ENCODE data around the gene PIGV.

Gene PIGV

GRCh38 chr1:26829184-26829911 lies 41.6 kb downstream of the PIGV start:
- TF ChIP-seq GATA2 (IDR thresholded peaks at IDR 0.05; ENCODE audit: low read depth, low read length) (no peak), GATA3 (IDR thresholded peaks at IDR 0.05; ENCODE audit: low read depth, low read length) (no peak)

- TF ChIP-seq GATA3 (IDR thresholded peaks at IDR 0.05; ENCODE audit: low read depth, low read length) (no peak), GATA2 (IDR thresholded peaks at IDR 0.05; ENCODE audit: low read depth, low read length) (no peak)
Observed at GRCh38 chr1:26831059-26831458, 43.3 kb downstream of the PIGV start.

- TF ChIP-seq GATA2 (IDR thresholded peaks at IDR 0.05; ENCODE audit: low read depth, low read length) (no peak), GATA3 (IDR thresholded peaks at IDR 0.05; ENCODE audit: low read depth, low read length) (no peak)
Observed at GRCh38 chr1:26831546-26832248, 43.9 kb downstream of the PIGV start.

GRCh38 chr1:26832249-26832960 lies 44.7 kb downstream of the PIGV start:
- no peak for TF ChIP-seq GATA3 (IDR thresholded peaks at IDR 0.05; ENCODE audit: low read depth, low read length)
- no peak for TF ChIP-seq GATA2 (IDR thresholded peaks at IDR 0.05; ENCODE audit: low read depth, low read length)

GRCh38 chr1:26833432-26834405 lies 46.0 kb downstream of the PIGV start:
- no peak for TF ChIP-seq GATA2 (IDR thresholded peaks at IDR 0.05; ENCODE audit: low read depth, low read length)

- TF ChIP-seq GATA2 (IDR thresholded peaks at IDR 0.05; ENCODE audit: low read depth, low read length) = no peak
- no peak for TF ChIP-seq GATA3 (IDR thresholded peaks at IDR 0.05; ENCODE audit: low read depth, low read length)
Observed at GRCh38 chr1:26838474-26839338, 51.0 kb downstream of the PIGV start.

GRCh38 chr1:26839339-26839722 lies 51.6 kb downstream of the PIGV start:
- TF ChIP-seq GATA3 (IDR thresholded peaks at IDR 0.05; ENCODE audit: low read depth, low read length) (no peak), GATA2 (IDR thresholded peaks at IDR 0.05; ENCODE audit: low read depth, low read length) (no peak)

- TF ChIP-seq GATA2 (IDR thresholded peaks at IDR 0.05; ENCODE audit: low read depth, low read length) = no peak
- TF ChIP-seq GATA3 (IDR thresholded peaks at IDR 0.05; ENCODE audit: low read depth, low read length) = no peak
Observed at GRCh38 chr1:26839779-26840178, 52.0 kb downstream of the PIGV start.

- TF ChIP-seq GATA3 (IDR thresholded peaks at IDR 0.05; ENCODE audit: low read depth, low read length) = no peak
- TF ChIP-seq GATA2 (IDR thresholded peaks at IDR 0.05; ENCODE audit: low read depth, low read length) = no peak
Observed at GRCh38 chr1:26844424-26845196, 56.9 kb downstream of the PIGV start.
